ENCODE results near the gene ATP10A.

DNA sequence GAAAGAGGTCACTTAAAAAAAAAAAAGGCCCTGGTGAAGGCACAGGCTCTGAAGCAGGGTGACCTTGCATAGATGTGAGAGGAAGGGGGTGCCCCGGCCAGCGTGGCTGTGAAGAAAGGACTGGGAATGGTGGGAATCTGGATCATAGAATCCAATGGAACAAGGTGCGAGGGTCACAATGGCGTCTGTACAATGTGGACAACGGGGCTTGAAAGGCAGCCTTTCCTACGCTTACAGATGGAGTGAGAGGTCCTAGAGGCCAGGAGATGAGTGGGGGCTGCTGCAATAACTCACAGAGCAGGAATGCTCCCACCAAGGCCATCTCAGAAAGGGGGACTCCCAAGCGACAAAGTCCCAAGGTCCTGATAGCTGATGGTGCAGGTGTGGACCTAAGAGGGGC lies 162.2 kb downstream of the ATP10A start:
- TF ChIP-seq, protein P1, sequence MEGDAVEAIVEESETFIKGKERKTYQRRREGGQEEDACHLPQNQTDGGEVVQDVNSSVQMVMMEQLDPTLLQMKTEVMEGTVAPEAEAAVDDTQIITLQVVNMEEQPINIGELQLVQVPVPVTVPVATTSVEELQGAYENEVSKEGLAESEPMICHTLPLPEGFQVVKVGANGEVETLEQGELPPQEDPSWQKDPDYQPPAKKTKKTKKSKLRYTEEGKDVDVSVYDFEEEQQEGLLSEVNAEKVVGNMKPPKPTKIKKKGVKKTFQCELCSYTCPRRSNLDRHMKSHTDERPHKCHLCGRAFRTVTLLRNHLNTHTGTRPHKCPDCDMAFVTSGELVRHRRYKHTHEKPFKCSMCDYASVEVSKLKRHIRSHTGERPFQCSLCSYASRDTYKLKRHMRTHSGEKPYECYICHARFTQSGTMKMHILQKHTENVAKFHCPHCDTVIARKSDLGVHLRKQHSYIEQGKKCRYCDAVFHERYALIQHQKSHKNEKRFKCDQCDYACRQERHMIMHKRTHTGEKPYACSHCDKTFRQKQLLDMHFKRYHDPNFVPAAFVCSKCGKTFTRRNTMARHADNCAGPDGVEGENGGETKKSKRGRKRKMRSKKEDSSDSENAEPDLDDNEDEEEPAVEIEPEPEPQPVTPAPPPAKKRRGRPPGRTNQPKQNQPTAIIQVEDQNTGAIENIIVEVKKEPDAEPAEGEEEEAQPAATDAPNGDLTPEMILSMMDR (IDR thresholded peaks at IDR 0.05; ENCODE audit: low read length): no peak
- no peak for TF ChIP-seq EZH2 (optimal IDR thresholded peaks at IDR 0.05; ENCODE audit: low read depth, low read length)
- no peak for TF ChIP-seq EZH2phosphoT487 (IDR thresholded peaks at IDR 0.05; ENCODE audit: low read length)

Data from MM.1S (cell line).